Measurements from ENCODE around the gene CCR8. TPM values are rescaled to one million over a fixed set of nuclear protein-coding genes. Genes with fewer than 3 reads are reported as not detected.

The CCR8 gene
- total RNA-seq, 1 experiment from 2014 or later, result not detected

- POLR2A ChIA-PET, result no interaction called here
- Histone ChIP-seq H3K36me3 (ENCODE audit: control insufficient read depth in 1 of 2, insufficient read depth in 2 of 2, low read length in 2 of 2) (no peaks in the 10 kb centered on the region), H3K9ac (ENCODE audit: low read length) (no peak overlapping the region), H3K27ac (ENCODE audit: low read depth, low read length) (no peak overlapping the region), H3K4me2 (ENCODE audit: low read length) (no peak overlapping the region), H2AFZ (ENCODE audit: low read depth, low read length, poor library complexity, severe bottlenecking) (no peak overlapping the region), H3K9me3 (ENCODE audit: control insufficient read depth in 1 of 2, insufficient read depth in 1 of 2, low read depth in 1 of 2, low read length in 2 of 2) (no peaks in the 10 kb centered on the region), H3K79me2 (ENCODE audit: insufficient read depth, low read length) (no peaks in the 10 kb centered on the region), H3K27me3 (ENCODE audit: insufficient read depth, low read length) (peaks cover 32% of the 10 kb centered on the region), H3K4me3 (replicated peaks in 1 of 2; ENCODE audit: low read depth in 1 of 2, low read length in 2 of 2) (no peak overlapping the region), H3K4me1 (ENCODE audit: control insufficient read depth in 1 of 2, insufficient read depth in 2 of 2, low read length in 2 of 2) (no peaks in the 10 kb centered on the region), H3K9me2 (ENCODE audit: insufficient read depth) (0 out of 2 replicates have a peak, but pooled peaks cover 3% of the 10 kb centered on the region), H4K20me1 (ENCODE audit: insufficient read depth) (no peaks in the 10 kb centered on the region)
- CTCF ChIA-PET, result no interaction called here
- TF ChIP-seq ZFX (IDR thresholded peaks at IDR 0.05) (no peak), MAX (IDR thresholded peaks at IDR 0.05) (no peak)
- DNase-seq (ENCODE audit: low read depth, low spot score) (no peak), ATAC-seq (no peak)
- RAD21 ChIA-PET (ENCODE audit: low non-redundant PET in 1 of 2, low total read pairs in 2 of 2, uncharacterized antibody in 2 of 2, unreplicated experiment in 2 of 2), result no interaction called here
- intact Hi-C loops (cut with micrococcal nuclease), result no loop called here
- no TSS peak for BruUV-seq (replicated peaks)
Measured at GRCh38 chr3:39343076-39343717, 13.7 kb downstream of the CCR8 start.

GRCh38 chr3:39343760-39344159 lies 14.3 kb downstream of the CCR8 start:
- TF ChIP-seq EZH2phosphoT487 (IDR thresholded peaks at IDR 0.05; ENCODE audit: borderline replicate concordance) (no peak), ZFX (IDR thresholded peaks at IDR 0.05) (no peak), CBX3 (IDR thresholded peaks at IDR 0.05; ENCODE audit: low read depth) (no peak), SRF (IDR thresholded peaks at IDR 0.05; ENCODE audit: low read depth) (no peak), EZH2 (IDR thresholded peaks at IDR 0.05) (no peak), REST (IDR thresholded peaks at IDR 0.05; ENCODE audit: low read depth) (no peak), MAX (IDR thresholded peaks at IDR 0.05) (no peak), SIN3A (IDR thresholded peaks at IDR 0.05; ENCODE audit: low read depth) (no peak), TCF7L2 (IDR thresholded peaks at IDR 0.05; ENCODE audit: borderline replicate concordance, extremely low read depth, insufficient read depth, insufficient read length) (no peak), CEBPB (IDR thresholded peaks at IDR 0.05; ENCODE audit: low read depth) (no peak), SP1 (IDR thresholded peaks at IDR 0.05; ENCODE audit: low read depth) (no peak), FOSL1 (IDR thresholded peaks at IDR 0.05; ENCODE audit: low read depth) (no peak), ATF3 (IDR thresholded peaks at IDR 0.05) (no peak), JUND (IDR thresholded peaks at IDR 0.05) (no peak), ELF1 (IDR thresholded peaks at IDR 0.05; ENCODE audit: borderline replicate concordance, low read depth) (no peak), YY1 (IDR thresholded peaks at IDR 0.05; ENCODE audit: extremely low read depth, insufficient replicate concordance, low read depth, low read length) (no peak)
- DNase-seq (ENCODE audit: low read depth, low spot score), result no peak
- Histone ChIP-seq H3K4me1 (ENCODE audit: control insufficient read depth in 1 of 2, insufficient read depth in 2 of 2, low read length in 2 of 2) (no peaks in the 10 kb centered on the region), H3K79me2 (ENCODE audit: insufficient read depth, low read length) (no peaks in the 10 kb centered on the region), H3K36me3 (ENCODE audit: control insufficient read depth in 1 of 2, insufficient read depth in 2 of 2, low read length in 2 of 2) (no peaks in the 10 kb centered on the region), H2AFZ (ENCODE audit: low read depth, low read length, poor library complexity, severe bottlenecking) (no peak overlapping the region), H3K9ac (ENCODE audit: low read length) (no peak overlapping the region), H3K9me3 (ENCODE audit: control insufficient read depth in 1 of 2, insufficient read depth in 1 of 2, low read depth in 1 of 2, low read length in 2 of 2) (no peaks in the 10 kb centered on the region), H3K27ac (ENCODE audit: low read depth, low read length) (no peak overlapping the region), H3K4me2 (ENCODE audit: low read length) (no peak overlapping the region), H4K20me1 (ENCODE audit: insufficient read depth) (no peaks in the 10 kb centered on the region), H3K4me3 (replicated peaks in 1 of 2; ENCODE audit: low read depth in 1 of 2, low read length in 2 of 2) (no peak overlapping the region), H3K27me3 (ENCODE audit: insufficient read depth, low read length) (peaks cover 32% of the 10 kb centered on the region), H3K9me2 (ENCODE audit: insufficient read depth) (0 out of 2 replicates have a peak, but pooled peaks cover 3% of the 10 kb centered on the region)
- intact Hi-C loops (cut with micrococcal nuclease), result no loop called here
- no TSS peak for BruUV-seq (replicated peaks)
- RAD21 ChIA-PET (ENCODE audit: low non-redundant PET in 1 of 2, low total read pairs in 2 of 2, uncharacterized antibody in 2 of 2, unreplicated experiment in 2 of 2), result no interaction called here
- no peak for ATAC-seq
- CTCF ChIA-PET, result no interaction called here
- POLR2A ChIA-PET, result no interaction called here
